Stimulated activated CD4-positive, alpha-beta T cell treated with anti-CD3 and anti-CD28 coated beads, Interleukin-4, amount 100 ng/mL, for 48 hours (primary cell): ENCODE data around the gene RP9.

Experiments
- DNase-seq, 2 donors: peaks; one replicate each; pipeline ENCODE4 v3.0.0-alpha.2; 2020; ENCODE audit warnings: low read depth in 2 of 2

RP9 gene

DNA sequence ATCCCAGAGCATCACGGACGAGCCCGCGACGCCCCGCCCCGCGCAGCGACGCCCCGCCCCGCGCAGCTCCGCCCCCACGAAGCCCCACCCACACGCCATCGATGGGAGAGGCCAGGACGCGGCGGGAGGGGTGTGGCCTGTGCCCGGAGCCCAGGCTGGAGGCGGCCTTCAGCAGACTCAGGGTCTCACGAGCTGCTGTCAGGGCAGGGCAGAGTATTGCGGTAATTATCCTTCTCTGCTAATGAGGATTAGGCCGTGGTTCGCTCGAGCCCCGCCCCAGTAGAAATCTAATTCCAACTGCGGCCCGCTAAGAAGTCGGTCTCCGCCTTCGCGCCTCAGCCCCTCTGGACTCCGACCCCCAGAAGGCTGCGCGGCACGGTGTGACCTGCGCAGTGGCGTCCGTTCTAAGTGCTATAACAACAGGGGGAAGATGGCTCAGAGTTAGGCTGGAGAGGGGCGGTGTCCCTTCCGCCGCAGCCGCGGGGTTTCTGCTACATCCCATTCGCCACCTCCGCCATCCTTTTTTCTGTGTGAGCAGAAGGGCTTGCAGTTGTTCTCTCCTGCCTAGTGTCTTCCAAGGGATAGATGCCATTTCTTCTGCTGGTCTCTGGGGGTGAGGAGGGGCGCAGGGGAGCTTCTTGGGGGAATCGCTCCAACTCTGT is 46.3 kb downstream of the RP9 start:
- DNase-seq, result peak; percentile 88 to 89

DNA sequence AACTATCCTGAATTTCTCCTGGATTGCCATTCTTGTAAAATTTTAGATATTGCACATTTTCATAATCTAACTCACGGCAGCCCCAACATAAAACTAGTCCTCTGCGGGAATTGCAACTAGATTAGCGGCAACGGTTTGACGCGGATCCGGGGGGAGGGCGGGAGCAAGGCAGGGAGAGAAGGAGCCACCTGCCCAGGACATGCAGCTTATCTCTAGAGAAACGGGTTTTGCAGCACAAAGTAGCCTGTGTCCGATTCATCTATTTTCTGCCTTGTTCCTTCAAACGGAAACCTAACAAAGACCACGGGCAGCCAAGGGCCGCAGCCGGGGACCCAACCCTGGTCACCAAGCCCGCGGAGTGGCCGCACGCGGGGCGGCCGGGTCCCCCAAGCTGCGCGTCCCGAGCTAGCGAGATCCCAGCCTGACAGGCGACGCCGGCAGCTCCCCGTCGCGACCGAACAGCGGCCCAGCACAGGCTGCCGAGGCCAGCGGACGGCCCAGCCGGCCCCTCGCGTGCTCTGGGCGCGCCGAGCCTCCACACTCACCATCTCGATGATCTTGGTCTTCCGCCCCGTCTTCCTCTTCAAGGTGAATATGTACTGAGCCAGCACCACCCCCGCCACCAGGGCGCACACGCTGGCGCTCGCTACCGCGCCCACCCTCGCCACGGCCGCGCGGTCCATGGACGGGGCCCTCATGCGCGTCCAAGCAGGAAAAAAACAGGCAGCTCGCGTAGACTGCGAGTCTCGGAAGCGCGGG is 47.0 kb downstream of the RP9 start, which contains the start of gene NT5C3A:
Gene NT5C3A, minus strand, starts transcription at position 754 of the 759 bp plus-strand sequence. Its CDS starts 71 bp downstream, at position 683.
- DNase-seq, result peak; percentile 16 to 21

DNA sequence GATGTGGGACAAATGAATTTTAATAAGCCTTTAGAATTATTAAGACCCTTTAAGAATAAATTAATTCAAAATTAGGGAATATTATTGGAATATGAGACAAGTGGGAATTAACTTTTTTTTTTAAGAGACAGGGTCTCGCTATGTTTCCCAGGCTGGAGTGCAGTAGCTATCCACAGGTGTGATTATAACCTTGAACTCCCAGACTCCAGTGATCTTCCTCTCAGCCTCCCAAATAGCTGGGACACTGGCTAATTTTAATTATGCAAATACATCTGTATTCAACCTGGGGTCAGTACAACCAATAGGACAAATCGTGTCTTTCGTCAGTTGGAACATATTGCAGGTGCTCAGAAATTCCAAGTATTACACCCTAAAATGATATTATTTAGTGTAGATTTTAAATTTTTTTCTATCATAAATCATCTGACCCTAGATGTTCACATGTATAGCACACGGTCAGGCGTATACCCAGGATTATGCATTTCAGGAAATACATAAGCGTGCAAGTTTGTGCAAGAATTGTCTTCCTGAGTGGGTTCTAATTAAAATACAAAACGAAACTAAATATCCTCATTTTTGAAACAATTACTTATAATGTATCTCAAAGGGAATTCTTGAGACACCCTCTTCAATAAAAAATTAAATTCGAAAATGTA is 47.8 kb downstream of the RP9 start:
- no peak for DNase-seq

DNA sequence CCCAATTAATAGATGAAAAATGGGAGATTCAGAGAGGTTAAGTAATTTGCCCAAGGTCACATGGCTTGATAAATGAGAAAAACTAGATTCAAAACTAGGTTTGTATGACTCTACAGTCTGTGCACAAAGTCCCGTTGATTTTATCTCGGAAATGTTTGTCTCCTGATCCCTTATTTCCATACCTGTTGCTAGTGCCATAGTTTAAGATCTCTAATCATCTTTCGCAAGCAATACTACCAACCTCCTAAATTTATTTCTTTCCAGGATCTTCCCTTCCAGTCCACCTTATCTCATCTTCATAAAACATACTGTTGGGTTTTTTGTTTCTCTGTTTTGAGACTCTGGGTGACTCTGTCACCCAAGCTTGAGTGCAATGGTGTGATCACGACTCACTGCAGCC is 49.6 kb downstream of the RP9 start:
- no peak for DNase-seq

DNA sequence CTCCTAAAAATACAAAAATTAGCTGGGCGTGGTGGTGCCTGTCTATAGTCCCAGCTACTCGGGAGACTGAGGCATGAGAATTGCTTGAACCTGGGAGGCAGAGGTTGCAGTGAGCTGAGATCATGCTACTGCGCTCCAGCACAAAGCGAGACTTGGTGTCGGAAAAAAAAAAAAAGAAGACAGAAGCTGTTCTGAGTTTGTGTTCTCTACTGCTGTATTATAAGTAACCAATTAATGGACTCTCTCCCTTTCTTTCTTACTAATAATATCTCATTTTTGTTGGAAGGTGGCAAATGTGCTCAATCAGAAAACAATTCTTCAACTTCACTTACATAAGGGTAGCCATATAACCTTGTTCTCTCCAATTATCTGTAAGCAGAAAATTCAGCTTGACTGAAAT is 54.0 kb downstream of the RP9 start:
- DNase-seq, result no peak

DNA sequence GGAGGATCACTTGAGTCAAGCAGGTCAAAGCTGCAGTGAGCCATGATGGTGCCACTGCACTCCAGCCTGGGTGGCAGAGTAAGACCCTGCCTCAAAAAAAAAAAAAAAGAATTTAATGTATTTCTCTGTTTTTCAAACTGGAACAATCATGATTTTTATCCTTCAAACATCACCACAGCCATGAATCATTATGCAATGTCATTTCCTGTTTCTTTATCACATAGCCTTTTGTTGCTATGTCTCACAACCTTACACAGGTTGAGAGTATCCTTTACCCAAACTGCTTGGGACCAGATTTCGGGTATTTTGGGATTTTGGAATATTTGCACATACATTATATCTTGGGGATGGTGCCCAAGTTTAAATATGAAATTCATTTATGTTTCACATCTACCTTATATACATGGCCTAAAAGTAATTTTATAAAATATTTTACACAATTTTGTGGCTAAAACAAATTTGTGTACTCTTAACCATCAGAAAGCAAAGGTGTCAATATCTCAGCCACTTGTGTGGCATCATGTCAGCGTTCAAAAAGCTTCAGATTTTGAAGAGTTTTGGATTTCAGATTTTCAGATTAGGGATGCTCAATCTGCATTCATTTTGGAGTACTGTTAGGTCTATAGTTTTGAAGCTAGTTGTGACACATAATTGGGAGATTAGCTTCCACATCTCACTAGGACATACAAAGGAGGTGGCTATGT is 54.8 kb downstream of the RP9 start:
- DNase-seq, result no peak

DNA sequence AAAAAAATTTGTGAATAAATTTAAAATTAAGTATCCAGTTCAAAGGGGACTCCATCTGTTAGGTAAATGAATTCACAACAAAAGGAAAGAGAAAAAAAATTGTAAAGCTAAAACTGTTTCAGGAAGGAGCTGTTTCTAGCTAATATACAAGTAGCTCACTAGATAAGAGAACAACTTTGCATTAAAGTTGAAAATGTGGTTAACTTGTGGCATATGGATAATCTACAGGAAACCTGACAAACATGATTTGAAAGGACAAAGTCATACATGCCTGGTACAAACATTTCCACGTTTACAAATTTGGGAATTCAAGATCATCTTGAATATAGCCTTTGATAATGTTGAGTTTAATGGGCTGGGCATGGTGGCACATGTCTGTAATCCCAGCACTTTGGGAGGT is 55.5 kb downstream of the RP9 start:
- DNase-seq, result no peak

DNA sequence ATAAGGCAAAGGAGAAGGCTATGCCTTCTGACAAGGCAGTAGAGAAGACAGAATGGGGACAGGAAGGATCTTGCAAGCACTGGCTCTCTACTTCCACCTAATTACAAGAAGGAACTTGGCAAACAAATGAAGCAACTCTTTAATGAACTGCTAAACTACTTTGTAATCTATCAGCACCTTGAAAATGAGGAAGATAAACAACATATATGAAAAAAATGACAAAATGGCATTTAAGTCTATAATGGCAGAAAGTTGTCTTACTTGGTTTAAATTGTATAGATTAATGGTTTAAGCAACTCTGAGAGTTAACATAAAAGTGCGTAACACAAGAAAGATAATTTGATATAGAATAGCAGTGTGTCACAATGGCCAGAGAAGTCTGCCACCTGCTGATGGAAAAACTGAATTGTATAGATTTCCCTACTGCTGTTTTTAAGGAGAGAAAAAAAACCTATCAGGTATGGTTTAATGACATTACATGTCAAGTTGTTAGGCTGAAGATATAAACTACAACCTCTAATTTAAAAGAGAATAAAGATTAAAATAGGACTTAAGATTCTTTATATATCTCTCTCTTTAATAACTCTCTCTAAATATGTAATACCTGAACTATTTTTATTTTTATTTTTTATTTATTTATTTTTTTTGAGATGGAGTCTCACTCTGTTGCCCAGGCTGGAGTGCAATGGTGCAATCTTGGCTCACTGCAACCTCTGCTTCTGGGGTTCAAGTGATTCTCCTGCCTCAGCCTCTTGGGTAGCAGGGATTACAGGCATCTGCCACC is 58.5 kb downstream of the RP9 start:
- DNase-seq, result no peak

DNA sequence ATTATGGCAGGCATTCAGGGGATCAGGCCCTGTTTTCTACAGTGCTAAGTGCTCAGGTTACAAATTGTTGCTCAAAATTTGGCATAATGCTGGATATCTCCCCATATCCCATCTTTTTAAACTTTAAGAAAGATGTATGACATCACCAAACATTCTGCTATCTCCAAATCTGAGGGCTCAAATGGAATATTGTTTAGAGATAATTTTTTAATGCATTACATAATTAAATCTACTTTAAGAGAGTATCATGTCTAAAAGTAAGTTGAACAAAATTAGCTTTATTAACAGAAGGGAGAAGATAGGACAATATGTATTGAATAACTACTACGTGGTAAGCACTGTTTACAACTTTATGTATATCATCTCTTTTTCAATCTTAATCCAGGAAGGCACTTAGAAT is 60.5 kb downstream of the RP9 start:
- DNase-seq, result no peak

DNA sequence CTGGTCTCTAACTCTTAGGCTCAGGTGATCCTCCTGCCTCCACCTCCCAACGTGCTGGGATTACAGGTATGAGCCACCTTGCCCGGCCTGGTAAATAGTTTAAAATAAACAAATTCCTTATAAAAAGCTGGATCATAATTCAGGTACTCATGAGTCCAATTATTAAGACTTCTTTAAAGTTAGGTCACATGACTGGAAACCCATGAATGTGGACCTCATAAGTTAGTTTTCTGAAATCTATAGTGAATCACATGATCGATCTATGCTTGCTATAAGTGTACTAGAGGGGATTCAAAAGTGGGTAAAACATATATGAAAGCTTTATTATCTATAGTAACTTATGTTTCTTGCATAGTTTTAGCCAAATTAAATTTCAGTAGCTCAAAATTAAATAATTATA is 60.9 kb downstream of the RP9 start:
- no peak for DNase-seq

DNA sequence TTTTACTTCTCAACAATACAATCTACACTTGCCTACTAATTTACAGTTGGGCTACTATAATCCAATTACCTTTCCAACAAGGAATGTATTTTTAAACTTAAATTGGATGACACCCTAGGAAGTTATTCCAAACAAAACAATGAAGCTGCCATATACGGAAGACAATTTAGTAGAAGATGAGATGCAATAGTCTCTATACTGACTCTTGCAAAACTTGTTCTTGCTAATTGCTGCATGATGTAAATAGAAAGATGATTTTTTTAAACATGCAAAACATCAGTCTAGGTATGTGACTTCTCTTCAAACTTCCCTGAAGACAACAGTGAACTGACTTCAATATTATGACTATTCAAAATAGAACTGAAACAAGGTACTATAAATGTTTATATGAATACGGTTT is 64.2 kb downstream of the RP9 start:
- DNase-seq, result no peak
